GM20000 (cell line): ENCODE data around the gene SLC27A2.
"Not testable (repeated sequence)": the region's sequence is repeated elsewhere in the genome, so short reads cannot be mapped to it uniquely, and the experiment has no call there.

Experiments used
- DNase-seq: peaks from one replicate; pipeline ENCODE4 v3.0.0; 2012; ENCODE audit warnings: low spot score
- CTCF ChIP-seq: IDR thresholded peaks from 2 replicates; pipeline ENCODE4 v1.5.1; 2012; ENCODE audit warnings: mild to moderate bottlenecking, control low read depth; ENCODE audit errors: extremely low read depth, missing control alignments

SLC27A2 gene

DNA sequence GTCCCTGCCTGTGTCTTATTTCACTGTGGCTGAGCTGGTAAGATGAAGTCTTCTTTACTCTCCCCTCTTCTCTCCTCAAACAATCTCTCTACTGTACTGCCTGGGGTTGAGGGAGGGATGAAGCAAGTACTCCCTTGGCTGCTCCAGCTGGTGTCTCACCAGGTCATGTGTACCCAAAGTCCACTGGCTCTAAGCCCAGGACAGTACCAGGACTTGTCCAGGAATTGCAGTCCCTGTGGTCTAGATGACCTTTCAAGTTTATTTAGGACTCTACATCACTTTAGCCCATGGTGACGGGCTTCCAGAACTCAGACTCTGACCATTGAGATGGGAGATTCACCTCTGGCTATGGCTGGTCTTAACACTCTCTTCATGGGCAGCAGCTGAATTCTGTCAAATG lies 17.5 kb upstream of the SLC27A2 start:
- TF ChIP-seq CTCF: no peak
- DNase-seq: no peak

GRCh38 chr15:50166216-50166615 lies 15.8 kb upstream of the SLC27A2 start:
- DNase-seq: no peak
- no peak for TF ChIP-seq CTCF

DNA sequence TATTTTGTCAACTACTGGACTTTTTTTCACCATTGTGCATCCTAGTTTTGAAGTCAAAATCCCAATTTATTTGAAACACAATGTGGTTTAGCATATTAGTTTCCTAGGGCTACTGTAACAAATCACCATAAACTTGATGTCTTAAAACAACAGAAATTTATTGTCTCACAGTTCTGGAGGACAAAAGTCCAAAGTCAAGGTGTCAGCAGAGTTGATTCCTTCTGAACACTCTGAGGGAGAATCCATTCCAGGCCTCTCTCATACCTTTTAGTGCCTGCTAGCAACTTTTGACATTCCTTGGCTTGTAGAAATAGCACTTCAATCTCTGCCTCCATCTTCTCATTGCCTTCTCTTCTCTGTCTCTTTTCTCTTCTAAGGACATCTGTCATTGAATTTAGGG lies 14.9 kb upstream of the SLC27A2 start:
- DNase-seq: no peak
- TF ChIP-seq CTCF: no peak

DNA sequence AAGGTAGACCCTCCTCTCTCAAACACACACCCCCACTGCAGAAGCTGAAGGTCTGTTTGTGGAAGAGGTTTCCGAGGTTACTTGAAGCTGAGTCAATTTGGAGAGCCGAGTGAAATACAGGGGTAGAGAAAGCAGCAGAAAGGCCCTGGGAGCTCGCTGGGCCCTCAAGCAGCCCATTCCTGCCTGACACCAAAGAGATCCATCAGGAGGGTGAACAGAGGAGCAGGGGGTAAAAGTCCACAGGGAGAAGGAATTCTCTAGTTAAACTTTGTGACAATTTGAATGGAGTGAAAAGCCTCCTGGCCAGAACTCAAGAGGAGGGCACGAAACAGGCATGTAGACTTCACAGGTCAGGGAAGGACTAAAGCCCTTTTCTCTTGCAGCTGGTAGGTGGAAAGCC lies 13.6 kb upstream of the SLC27A2 start:
- TF ChIP-seq CTCF: no peak
- DNase-seq: no peak

GRCh38 chr15:50168783-50169411 lies 13.1 kb upstream of the SLC27A2 start:
- no peak for TF ChIP-seq CTCF
- DNase-seq: no peak

DNA sequence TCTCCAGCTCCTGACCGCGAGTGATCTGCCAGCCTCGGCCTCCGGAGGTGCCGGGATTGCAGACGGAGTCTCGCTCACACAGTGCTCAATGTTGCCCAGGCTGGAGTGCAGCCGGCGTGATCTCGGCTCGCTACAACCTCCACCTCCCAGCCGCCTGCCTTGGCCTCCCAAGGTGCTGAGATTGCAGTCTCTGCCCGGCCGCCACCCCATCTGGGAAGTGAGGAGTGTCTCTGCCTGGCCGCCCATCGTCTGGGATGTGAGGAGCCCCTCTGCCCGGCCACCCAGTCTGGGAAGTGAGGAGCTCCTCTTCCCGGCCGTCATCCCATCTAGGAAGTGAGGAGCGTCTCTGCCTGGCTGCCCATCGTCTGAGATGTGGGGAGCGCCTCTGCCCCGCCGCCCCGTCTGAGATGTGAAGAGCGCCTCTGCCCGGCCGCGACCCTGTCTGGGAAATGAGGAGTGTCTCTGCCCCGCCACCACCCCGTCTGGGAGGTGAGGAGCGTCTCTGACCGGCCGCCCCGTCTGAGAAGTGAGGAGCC lies 9.6 kb upstream of the SLC27A2 start:
- not testable (repeated sequence) for DNase-seq

GRCh38 chr15:50176869-50177268 lies 5.1 kb upstream of the SLC27A2 start:
- no peak for TF ChIP-seq CTCF
- no peak for DNase-seq

DNA sequence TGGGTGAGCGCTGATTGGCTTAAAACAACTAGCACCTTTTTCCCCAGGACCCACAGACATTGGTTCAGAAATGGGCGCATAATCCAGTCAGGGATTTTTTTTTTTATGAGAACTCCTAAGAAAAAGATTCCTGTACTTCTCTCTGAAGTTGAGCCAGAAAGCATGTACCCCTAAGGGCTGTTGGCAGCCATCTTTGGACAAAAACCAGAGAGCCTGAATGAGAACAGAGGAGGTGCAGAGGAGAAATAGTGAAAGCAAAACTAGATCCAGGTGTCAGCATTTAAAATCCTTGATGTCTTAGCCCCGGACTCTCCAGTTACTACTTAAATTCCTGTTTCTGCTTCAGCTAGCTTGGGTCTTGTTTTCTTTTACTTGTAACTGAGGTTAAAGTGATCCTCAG lies 1.9 kb upstream of the SLC27A2 start:
- TF ChIP-seq CTCF: no peak
- DNase-seq: no peak
